ENCODE data around the gene CFAP74.
A peak's percentile ranks its signal among the peaks of the same experiment; 100 is the strongest.

Gene CFAP74

DNA sequence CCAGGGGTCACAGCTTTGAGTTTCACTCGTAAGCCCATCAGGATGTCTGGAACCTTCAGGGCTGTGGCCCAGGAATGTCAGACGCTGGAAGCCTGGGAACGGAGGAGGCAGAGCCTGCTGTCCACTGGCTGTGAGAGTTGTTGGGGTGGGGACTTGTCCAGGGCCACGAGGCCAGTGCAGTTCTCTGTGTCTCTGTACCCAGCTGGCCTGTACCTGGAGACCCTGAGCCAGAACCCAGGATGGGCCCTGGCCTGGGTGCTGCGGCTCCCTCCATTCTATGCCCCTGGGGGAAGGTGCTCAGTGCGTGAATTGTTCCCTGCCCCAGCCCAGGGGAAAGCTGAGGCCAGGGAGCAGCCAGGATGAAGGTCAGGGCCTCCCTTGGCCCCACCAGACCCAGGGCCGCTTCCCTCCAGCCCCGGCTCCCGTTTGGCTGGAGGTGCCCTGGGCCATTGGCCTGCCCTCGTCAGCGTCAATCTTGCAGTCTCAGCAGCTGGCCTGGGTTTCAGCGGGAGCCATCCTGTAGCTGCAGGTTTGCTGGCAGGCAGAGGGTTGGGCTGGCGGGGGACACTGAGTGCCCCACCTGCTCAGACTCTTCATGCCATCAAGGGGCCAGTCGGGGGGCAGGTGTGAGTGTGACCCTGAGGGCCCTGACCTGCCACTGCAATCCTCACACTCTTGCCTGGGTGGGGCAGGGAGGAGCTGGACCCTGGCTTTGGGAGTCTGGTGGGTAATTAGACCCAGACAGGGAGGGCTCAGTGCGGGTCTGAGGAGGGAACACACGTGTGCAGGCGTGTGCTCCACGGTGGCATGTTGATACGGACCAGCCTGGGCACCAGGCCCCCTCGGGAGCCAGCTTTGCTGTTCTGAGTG, 89.2 kb downstream of the CFAP74 start:
- DNase-seq, result no peak

GRCh38 chr1:1911350-1912041, 92.1 kb downstream of the CFAP74 start:
- DNase-seq, result no peak

DNA sequence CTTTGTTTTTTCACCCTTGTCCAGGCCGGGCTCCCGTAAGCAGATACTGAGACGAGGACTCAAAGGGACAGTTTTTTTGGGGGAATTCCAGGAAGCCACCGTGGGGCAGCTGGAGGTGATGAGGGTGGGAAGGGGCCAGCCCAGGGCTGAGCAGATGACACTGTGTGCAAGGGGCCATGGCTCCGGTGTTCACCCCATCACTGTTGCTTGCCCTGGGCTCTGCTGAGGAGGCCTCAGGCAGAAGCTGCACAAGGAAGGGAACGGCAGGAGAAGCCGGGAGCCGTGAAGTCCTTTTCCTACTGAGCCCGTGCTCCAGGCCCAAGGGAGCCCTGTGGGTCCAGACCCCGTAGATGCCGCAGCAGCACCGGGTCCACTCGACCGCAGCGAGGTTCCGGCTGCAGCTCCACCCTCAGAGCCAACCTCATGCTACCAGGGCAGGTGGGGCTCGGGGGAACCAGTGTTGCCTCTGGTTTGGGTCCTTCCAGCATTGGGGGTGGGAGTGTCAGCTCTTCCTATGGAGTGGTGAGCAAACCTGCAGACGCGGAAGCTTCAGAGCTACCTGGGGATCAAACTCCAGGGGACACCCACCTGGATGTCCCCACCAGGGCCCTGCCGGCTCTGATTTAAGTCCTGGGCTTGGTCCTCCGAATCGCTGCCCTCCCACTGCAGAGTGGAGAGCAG, 92.8 kb downstream of the CFAP74 start:
- DNase-seq, result no peak

DNA sequence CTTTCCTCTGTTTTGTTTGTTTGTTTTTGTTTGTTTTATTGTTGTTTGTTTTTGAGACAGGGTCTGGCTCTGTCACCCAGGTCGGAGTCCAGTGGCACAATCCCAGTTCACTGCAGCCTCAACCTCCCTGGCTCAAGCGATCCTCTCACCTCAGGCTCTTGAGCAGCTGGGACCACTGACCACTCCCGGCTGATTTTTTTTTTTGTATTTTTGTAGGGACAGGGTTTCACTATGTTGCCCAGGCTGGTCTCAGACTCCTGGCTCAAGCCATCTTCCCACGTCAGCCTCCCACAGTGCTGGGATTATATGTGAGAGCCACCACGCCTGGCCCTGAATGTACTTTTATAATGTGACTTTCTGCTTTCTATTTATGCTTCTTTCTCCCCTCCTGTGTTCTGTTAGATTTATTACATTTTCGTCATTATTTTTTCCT, 93.5 kb downstream of the CFAP74 start:
- DNase-seq, result no peak

GRCh38 chr1:1908506-1908791, 95.1 kb downstream of the CFAP74 start:
- no peak for DNase-seq

DNA sequence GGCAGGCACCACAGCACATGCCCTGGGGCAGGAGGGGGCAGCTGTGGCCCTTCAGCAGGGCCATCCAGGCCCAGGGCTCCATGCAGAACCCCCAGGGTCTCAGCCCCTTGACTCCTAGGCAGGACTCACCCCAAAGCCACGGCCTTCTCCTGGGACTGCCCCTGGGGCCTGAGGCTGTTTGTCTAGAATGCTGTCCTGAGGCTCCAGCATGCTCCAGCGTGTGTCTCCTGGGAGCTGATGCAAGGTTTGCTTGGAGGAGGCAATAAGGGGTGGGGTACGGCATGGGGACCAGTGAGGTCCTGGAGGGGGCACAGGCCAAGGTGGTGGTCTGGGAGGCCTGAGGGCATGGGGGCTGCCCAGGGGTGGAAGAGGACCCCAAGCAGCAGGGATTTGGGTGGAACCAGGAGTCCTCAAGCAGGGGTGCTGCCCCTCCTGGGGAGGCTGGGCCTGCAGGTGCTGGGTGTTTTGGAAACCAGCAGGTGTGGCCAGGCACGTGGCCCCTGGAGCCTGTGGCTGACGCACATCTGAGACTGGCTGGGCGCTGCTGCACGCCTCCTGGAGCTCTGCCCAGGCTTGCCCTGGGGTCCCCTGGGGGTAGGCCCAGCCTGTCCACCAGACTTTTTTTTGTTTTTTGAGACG, 96.4 kb downstream of the CFAP74 start:
- DNase-seq, result no peak

DNA sequence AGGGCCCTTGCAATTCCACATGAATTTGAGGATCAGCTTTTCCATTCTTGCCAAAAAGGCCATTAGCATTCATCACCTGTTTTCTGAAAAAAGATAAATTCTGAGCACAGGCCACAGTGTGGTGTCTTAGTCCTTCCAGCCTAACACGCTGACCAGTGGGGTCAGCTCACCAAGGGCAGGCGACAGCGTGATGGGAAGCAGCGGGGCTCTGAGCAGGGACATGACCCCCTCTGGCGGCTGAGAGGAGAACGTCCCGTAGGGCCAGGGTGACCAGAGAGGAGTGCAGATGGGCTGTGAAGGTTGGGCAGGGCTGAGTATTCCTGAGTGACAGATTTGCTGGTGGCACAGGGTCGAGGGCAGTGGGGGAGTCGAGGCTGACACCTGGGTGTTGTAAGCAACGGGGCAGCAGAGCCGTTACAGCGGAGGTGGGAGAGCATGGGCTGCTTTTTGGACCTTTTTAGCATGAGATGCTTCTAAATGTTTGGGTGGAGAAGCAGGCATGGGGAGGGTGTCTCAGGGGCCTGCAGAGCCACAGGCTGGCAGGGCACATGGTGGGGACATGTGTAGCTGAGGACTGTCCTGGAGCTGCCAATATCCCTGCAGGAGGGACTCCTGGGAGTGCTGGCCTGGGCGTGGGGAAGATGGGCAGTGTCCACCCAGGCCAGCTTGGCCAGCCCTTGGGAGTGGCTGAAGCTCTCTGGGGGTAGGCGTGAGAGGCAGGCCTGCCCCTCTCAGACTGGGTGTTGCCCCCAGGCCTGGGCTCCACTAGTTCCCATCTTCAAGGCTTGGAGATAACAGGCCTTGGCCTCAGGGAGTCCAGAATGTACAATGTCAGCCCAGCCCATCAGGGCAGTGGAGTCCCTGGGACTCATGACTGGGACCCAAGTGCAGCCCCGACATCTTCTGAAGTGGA, 97.1 kb downstream of the CFAP74 start:
- DNase-seq, result peak; percentile 36

GRCh38 chr1:1903224-1903623, 100.4 kb downstream of the CFAP74 start:
- DNase-seq, result no peak

DNA sequence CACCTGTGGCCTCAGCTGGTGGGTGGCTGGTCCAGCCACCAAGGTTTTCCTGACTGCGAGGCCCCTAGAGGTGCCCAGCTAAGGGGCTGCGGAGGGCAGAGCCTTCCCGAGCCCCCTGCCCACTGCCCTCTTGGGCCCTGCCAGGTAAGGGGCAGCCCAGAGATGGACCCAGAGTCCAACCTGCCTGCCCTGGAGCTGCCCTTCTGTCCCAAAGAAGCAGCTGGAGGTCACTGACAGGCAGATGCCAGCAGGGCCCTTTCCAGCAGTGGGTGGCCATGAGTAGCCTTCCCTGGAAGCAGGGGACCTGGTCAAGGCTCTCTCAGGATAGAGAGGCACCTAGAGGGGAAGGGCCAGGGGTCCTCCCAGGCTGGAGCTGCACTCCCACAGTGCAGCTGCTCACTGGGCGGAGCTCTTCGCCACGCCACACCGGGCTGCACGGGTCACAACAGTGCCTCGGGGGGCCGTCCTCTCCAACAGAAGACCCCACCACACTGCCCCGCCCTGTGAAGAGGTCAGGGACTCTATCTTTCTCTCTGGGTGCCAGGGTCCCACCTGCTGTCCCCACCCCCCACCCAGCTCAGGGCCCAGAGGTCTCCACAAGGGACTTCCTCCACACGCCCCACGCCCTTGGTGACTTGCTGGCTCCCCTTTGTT, 101.8 kb downstream of the CFAP74 start:
- DNase-seq, result no peak

GRCh38 chr1:1900883-1901640, 102.5 kb downstream of the CFAP74 start:
- no peak for DNase-seq

DNA sequence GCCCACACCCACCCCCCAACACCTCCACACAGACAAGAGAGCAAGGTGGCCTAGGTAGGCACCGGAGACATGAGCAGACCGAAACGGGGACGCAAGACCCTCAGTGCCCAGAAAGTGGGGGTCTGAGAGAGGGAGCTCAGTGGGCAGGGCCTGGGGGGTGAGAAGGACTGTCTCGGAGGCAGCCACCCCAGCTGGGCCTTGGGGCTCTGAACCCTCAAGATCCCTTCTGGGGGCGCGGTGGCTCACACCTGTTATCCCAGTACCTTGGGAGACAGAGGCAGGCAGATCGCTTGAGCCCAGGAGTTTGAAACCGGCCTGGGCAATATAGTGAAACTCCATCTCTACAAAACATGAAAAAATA, 103.6 kb downstream of the CFAP74 start:
- no peak for DNase-seq

DNA sequence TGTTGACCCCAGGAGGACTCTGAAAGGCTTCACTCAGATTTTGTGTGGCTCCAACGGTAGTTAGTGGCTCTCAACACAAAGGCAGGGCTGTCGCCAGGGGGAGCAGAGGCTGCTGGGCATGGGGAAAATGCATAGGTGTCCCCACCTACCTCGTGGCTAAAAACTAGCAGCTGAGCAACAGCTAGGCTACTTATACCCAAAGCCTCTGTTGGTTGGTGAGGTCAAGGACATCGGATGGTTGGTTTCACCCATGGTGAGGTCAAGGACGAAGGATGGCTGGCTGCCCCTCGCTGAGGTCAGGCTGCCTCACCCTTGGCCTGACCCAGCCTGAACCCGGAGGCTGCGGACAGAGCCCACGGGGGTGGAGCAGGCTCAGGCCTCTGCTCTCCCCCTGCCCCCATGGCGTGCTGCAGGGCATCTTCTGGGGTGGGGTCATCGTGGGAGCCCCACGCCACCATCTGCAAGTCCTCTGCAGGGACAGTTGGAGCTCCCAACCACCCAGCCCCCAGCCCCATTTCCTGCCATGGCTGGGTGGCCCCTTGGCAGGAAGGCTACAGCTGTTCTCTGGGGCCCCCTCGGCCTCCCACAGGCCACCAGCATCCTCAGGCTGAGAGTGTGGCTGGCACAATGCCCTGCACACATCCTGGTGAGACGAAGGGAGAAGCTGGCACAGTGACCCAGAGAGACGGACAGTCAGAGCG, 104.2 kb downstream of the CFAP74 start:
- no peak for DNase-seq

DNA sequence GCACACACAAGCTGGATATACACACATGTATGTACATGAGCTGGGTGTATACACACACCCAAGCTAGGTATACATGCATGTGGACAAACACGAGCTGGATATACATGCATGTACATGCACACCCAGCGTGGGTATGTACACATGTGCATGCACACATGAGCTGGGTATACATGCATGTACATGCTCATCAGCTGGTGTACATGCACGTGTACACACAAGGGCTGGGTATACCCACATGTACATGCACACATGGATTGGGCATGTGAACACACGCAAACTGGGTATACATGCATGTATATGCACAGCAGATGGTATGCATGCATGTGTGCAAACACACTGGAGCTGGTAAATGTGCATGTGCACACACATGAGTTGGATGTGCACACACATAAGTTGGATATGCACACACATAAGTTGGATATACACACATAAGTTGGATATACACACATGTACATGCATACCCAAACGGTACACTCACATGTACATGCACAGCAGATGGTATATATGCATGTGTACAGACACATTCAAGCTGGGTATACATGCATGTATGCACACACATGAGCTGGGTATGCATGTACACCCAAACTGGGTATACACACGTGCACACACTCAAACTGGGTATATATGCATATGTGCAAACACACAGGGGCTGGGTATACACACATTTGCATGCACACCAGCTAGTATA, 105.2 kb downstream of the CFAP74 start:
- DNase-seq, result no peak

- DNase-seq, result no peak
Measured at GRCh38 chr1:1895456-1896336, 107.9 kb downstream of the CFAP74 start.

DNA sequence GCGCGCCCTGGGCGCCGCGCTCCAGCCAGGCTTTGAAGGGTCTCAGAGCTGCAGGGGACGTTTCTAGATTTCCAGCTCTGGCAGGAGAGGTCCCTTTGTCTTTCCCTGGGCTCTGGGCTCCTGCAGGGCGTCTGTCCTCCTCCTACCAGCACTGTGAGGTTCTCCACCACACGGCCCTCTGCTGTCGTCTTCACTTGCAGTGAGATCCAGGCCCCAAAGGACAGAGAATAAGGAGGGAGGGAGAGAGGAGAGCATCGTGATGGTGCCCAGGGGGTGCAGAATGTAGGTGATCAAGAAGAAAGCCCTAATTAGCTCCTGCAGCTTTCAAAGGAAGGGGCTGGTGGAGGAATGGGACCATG, 108.5 kb downstream of the CFAP74 start:
- DNase-seq, result no peak

DNA sequence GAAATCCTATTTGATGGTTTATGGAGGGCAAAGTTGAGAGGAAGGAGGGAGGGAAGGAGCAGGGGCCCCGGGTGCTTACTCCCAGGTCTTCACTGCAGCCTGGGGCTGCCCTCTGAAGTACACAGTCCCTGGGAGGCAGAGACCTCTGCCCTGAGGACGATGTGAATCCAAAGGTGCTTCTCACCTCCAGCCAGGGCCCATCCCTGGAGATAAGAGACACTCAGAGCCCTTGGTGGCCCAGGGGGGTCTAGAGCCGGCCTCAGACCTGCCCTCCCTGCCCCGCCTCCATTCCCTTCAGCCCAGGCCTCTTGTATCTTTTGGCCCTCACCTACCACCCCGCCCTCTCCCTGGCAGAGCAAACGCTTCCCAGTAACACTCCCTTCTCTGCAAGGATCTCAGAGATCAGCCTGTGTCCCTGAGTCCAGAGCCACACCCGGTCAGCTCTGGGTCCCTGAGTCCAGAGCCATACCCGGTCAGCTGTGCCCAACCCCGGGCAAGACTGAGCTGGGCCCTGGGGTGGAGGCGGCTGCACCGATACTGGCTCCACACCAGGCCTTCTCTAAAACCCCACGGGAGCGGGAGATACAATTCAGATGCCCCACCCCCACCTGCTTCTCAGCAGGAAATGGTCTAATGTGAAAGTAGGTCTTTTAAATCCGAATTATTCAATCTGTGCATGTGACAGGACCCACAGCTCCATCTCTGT, 109.1 kb downstream of the CFAP74 start:
- no peak for DNase-seq

GRCh38 chr1:1893997-1894353, 109.6 kb downstream of the CFAP74 start:
- DNase-seq, result no peak

DNA sequence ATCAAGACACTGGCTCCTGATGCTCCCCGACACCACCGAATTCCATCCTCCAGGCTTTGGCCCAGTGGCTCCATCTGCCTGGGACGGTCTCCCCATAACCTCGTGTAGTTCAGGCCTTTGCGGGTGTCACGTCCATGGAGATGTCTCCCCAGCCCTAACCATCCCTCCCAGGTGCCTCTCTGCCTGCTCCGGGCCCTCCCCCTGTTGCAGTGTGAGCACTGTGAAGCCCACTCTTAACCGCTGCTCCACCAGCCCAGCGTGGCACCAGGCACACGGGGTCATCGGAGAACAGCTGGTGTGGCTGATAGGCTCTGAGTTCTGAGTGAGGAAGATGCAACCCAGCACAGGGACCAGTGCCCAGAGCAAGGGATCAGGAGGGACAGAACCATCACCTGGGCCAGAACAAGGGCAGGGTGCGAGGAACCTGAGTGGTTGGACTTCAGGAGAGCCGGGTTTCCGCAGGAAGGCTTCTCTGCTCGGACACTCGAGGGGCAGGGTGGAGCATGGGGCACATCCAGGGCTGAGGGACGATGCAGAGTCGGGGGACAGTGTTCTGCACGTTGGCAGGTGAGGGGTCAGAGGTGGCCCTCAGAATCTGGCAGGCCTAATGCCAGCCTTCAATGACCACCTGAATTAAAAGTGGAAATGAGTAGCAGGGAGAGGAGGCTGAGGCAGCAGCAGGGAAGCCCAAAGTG, 110.1 kb downstream of the CFAP74 start:
- no peak for DNase-seq
